Body of pancreas (tissue), 4 donors: ENCODE measurements around the gene CCDC150.

Source experiments
- POLR2A ChIP-seq, 3 donors: fragments of 450-650 bp; IDR thresholded peaks; one replicate each; pipeline ENCODE4 v1.6.1; 2016; ENCODE audit warnings: antibody characterized with exemption in 3 of 3, mild to moderate bottlenecking in 2 of 3
- TF ChIP-seq, protein P1 (sequence below), 7 experiments: fragments of 450-650 bp in 4 of 7; fragments of 200-600 bp in 3 of 7; sonication (generic) in 3 of 7; IDR thresholded peaks; one replicate each; pipeline ENCODE4 v1.5.1; 2016 to 2019; ENCODE audit warnings: antibody characterized with exemption in 7 of 7

DNA sequence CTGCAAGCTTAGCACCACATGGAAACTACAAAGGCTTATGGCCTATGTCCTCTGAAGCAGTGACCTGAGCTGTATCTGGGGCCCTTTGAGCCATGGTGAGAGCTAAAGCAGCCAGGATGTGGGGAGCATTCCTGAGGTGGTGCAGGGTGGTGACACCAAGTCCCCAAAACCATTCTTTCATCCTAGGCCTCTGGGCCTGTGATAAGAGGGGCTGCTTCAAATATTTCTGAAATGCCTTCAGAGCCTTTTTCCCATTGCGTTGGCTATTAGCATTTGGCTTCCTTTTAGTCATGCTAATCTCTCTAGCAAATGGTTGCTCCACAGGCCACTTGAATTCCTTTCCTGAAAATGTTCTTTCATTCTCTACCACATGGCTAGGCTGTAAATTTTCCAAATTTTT is 13.4 kb downstream of the CCDC150 start:
- TF ChIP-seq POLR2A (IDR thresholded peaks at IDR 0.05) = no peak
- TF ChIP-seq, protein P1, sequence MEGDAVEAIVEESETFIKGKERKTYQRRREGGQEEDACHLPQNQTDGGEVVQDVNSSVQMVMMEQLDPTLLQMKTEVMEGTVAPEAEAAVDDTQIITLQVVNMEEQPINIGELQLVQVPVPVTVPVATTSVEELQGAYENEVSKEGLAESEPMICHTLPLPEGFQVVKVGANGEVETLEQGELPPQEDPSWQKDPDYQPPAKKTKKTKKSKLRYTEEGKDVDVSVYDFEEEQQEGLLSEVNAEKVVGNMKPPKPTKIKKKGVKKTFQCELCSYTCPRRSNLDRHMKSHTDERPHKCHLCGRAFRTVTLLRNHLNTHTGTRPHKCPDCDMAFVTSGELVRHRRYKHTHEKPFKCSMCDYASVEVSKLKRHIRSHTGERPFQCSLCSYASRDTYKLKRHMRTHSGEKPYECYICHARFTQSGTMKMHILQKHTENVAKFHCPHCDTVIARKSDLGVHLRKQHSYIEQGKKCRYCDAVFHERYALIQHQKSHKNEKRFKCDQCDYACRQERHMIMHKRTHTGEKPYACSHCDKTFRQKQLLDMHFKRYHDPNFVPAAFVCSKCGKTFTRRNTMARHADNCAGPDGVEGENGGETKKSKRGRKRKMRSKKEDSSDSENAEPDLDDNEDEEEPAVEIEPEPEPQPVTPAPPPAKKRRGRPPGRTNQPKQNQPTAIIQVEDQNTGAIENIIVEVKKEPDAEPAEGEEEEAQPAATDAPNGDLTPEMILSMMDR (IDR thresholded peaks at IDR 0.05) = no peak
